Pancreas (tissue), 10 donors: ENCODE data around the gene HSD17B3. TPM values are rescaled to one million over a fixed set of nuclear protein-coding genes. Genes with fewer than 3 reads are reported as not detected.

ENCODE experiments used
- ATAC-seq, 4 donors: fragments of 200-7000 bp; cut with Tn5 transposase; one replicate each; pipeline versions ENCODE4 v1.8.0 to v1.9.1; 2020; ENCODE audit warnings: mild to moderate bottlenecking in 4 of 4, moderate library complexity in 4 of 4
- DNase-seq, 6 donors: peaks; one replicate each; pipeline ENCODE4 v3.0.0-alpha.2; 2020
- FAIRE-seq: peaks from 2 replicates; lab custom pipeline; 2012; peaks lifted over from hg19 to GRCh38; lab: Jason Lieb, UNC
- H3K27ac ChIP-seq, 4 donors: fragments of 200-600 bp; sonication (generic); 1 replicate in 3 of 4; 2 replicates in 1 of 4; pipeline versions ENCODE4 v1.5.0 to v1.8.0; 2020
- H3K27me3 ChIP-seq, 4 donors: fragments of 200-600 bp; one replicate each; pipeline ENCODE4 v1.8.0; 2021
- H3K36me3 ChIP-seq, 3 donors: fragments of 200-600 bp; sonication (generic) in 1 of 3; one replicate each; pipeline versions ENCODE4 v1.5.0 to v1.8.0; 2020 to 2021
- H3K4me1 ChIP-seq, 3 donors: fragments of 200-600 bp; one replicate each; pipeline ENCODE4 v1.8.0; 2021
- H3K4me3 ChIP-seq, 4 donors: fragments of 200-600 bp; sonication (generic) in 2 of 4; one replicate each; pipeline versions ENCODE4 v1.5.0 to v1.8.0; 2020 to 2021
- H3K9me3 ChIP-seq, 4 donors: fragments of 200-600 bp; one replicate each; pipeline ENCODE4 v1.8.0; 2021
- WGBS, 2 donors: extraction: QIAGEN DNeasy Blood & Tissue Kit; methylation state at CpG; one replicate each; pipeline ENCODE4 v1.1.7; 2013; 5-methylcytosine and 5-hydroxymethylcytosine counted together
- intact Hi-C, 3 donors: fragments of 100-400 bp; cut with DNase I; formaldehyde crosslinking; loops; one replicate each; pipeline versions ENCODE4 v1.11.1 to v1.14.2; 2022
- polyA plus RNA-seq, 2 donors: library from polyadenylated mRNA; stranded (reverse); fragments of 200-250 nt; gene quantifications; one replicate each; pipeline ENCODE4 v1.2.3, GENCODE V29; 2013
- total RNA-seq, 6 donors: library from RNA; stranded (reverse); fragmentation: NEBNext Ultra II Directional in 4 of 6; extraction: Animal tissue kit (Norgen Biotek cat#: 25700) in 4 of 6; gene quantifications; one replicate each; pipeline versions ENCODE4 v1.2.1 to v1.2.4, GENCODE V29; 2021 to 2023
- TF ChIP-seq, protein P1 (sequence below), 4 donors: fragments of 200-600 bp; sonication (generic) in 3 of 4; IDR thresholded peaks; one replicate each; pipeline versions ENCODE4 v1.5.0 to v1.8.0; 2021; ENCODE audit warnings: antibody characterized with exemption in 4 of 4
- donor health status: healthy with polysubstance abuse.
- donor health status: DM: no; HTN: no; CAD: no; lungs with moderate emphysema.
- donor health status: DM: no; HTN: no; CAD: no.
- donor health status: control.
- donor health status: control.
- donor health status: Bipolar disorder and iron deficiency.
- donor health status: DM: yes; HTN: yes; CAD: no.
- donor health status: DM: no; HTN: no; CAD: no.
- donor health status: DM: no; HTN: no; CAD: no.
- donor health status: DM: yes; HTN: yes; CAD: no.

HSD17B3 gene
- total and polyA plus RNA-seq, 8 donors = 0.92 to 35.7 (median 1.7) TPM; not detected in 1

DNA sequence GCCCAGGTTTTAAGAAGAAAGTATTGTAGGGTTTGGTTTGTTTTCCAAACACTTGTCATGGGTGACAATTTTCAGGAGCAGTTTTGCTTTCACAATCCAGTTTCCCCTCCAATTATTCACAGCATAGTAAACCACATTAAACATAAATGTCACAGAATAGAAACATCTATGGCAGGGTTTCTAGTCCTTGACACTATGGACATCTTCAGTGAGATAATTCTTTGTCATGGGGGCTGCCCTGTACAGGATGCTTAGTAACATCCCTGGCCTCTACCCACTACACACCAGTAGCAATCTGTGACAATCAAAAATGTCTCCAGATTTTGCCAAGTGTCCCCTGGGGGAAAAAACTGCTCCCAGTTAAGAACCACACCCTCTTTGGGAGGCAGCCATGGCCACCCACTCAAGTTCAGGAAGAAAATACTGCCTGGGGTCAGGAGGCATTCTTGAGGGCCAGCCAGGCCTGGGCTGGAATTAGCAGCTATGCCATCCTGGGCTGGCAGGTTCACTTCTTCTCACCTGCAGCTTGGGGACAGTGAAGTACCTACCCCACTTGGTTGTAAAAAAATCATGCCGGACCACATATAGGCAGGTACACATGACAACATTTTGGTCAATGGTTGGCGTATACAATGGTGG, 116.3 kb downstream of the HSD17B3 start:
- intact Hi-C loops = no loop called here
- 82 to 90% methylated on average over 2 of the region's 2 CpGs for whole genome bisulfite sequencing, 2 donors
- H3K27me3 ChIP-seq = no peaks in the 10 kb centered on the region
- no peak for DNase-seq
- H3K9me3 ChIP-seq = no peaks in the 10 kb centered on the region
- TF ChIP-seq, protein P1, sequence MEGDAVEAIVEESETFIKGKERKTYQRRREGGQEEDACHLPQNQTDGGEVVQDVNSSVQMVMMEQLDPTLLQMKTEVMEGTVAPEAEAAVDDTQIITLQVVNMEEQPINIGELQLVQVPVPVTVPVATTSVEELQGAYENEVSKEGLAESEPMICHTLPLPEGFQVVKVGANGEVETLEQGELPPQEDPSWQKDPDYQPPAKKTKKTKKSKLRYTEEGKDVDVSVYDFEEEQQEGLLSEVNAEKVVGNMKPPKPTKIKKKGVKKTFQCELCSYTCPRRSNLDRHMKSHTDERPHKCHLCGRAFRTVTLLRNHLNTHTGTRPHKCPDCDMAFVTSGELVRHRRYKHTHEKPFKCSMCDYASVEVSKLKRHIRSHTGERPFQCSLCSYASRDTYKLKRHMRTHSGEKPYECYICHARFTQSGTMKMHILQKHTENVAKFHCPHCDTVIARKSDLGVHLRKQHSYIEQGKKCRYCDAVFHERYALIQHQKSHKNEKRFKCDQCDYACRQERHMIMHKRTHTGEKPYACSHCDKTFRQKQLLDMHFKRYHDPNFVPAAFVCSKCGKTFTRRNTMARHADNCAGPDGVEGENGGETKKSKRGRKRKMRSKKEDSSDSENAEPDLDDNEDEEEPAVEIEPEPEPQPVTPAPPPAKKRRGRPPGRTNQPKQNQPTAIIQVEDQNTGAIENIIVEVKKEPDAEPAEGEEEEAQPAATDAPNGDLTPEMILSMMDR (IDR thresholded peaks at IDR 0.05) = no peak
- no peak for ATAC-seq
- H3K36me3 ChIP-seq = no peaks in the 10 kb centered on the region
- no peak overlapping the region for H3K4me3 ChIP-seq
- no peak overlapping the region for H3K27ac ChIP-seq
- no peaks in the 10 kb centered on the region for H3K4me1 ChIP-seq
- FAIRE-seq = no peak

Other genes with a start within 250 kb of the HSD17B3 start
- gene SLC35D2, start 81.5 kb upstream of the HSD17B3 start, total RNA-seq = 10 to 100 TPM; 19.7 to 27.5 (median 22.8) TPM
- 10 to 100 TPM; 13.9 to 21.3 TPM for gene SLC35D2, start 81.5 kb upstream of the HSD17B3 start, polyA plus RNA-seq
- gene ZNF367, start 116.2 kb upstream of the HSD17B3 start, total RNA-seq = 1 to 10 TPM in 2 of 6 donors, under 1 TPM in 4; 0.37 to 1.2 (median 0.86) TPM
- gene ZNF367, start 116.2 kb upstream of the HSD17B3 start, polyA plus RNA-seq = under 1 TPM; 0.23 to 0.45 TPM
- 1 to 10 TPM; 2.8 to 5.1 (median 3.2) TPM for gene HABP4, start 148.0 kb upstream of the HSD17B3 start, total RNA-seq
- gene HABP4, start 148.0 kb upstream of the HSD17B3 start, polyA plus RNA-seq = 10 to 100 TPM in 1 of 2 donors, 1 to 10 TPM in 1; 7.1 to 13.0 TPM